Hematopoietic multipotent progenitor cell treated with erythropoietin and hydrocortisone succinate and interleukin-3 and kit ligand, for 15 days (in vitro differentiated cells): ENCODE measurements around the gene MYO15B.

Experiments used
- DNase-seq: peaks from one replicate; pipeline ENCODE4 v3.0.0-alpha.2; 2015; ENCODE audit warnings: low spot score

Gene MYO15B

GRCh38 chr17:75666959-75667790 lies 79.6 kb downstream of the MYO15B start, which contains the start of the genes RECQL5 and SAP30BP:
Gene RECQL5 (minus strand): TSS chr17:75667154. CDS start chr17:75666557, 597 bp downstream.
Gene SAP30BP (plus strand): TSS chr17:75667338. CDS start chr17:75667373, 35 bp downstream.
- DNase-seq = peak; percentile 99

GRCh38 chr17:75667825-75668224 lies 80.2 kb downstream of the MYO15B start:
- DNase-seq = no peak

GRCh38 chr17:75668489-75668888 lies 80.9 kb downstream of the MYO15B start:
- DNase-seq = no peak

GRCh38 chr17:75670868-75671267 lies 83.3 kb downstream of the MYO15B start:
- DNase-seq = no peak

GRCh38 chr17:75672011-75672410 lies 84.4 kb downstream of the MYO15B start:
- DNase-seq = no peak

- no peak for DNase-seq
Observed at GRCh38 chr17:75673487-75673886, 85.9 kb downstream of the MYO15B start.
